Hypothalamus (tissue), 51 donors: ENCODE results near the gene SH3PXD2A.

Experiments used
- DNase-seq, 51 donors: peaks; one replicate each; lab custom pipeline; 2025; lab: John Stamatoyannopoulos, UW

SH3PXD2A gene

DNA sequence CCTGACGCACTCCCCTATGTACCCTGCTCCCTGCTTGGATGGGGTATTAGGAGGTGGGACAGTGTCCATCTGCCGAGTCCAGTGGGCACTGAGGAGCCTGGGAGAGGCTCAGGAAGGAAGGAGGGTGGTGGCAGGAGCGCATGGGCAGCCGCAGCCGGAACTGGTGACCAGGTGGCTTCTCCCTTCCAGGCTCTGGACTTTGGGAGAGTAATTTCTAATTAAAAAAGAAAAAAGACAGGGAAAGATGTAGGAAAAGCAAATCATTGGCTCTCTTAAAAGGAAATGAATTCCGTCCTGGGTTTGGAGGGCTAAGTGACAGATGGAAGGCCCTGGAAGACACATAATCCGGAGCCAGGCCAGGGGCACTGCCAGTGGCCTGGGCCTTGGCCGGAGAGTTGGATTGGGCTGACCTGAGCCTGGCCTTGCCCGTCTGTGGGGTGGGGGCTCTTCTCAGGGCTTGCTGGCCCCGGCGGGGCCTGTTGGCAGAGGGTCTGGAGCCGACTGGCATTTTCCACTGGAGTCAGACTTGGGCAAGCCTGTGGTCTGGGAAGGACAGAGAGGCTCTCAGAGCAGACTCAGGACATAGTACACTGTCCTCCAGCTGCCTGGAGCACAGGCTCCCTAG lies 298.9 kb downstream of the SH3PXD2A start:
- DNase-seq = peak in 1 of 51 donors; percentile 30

DNA sequence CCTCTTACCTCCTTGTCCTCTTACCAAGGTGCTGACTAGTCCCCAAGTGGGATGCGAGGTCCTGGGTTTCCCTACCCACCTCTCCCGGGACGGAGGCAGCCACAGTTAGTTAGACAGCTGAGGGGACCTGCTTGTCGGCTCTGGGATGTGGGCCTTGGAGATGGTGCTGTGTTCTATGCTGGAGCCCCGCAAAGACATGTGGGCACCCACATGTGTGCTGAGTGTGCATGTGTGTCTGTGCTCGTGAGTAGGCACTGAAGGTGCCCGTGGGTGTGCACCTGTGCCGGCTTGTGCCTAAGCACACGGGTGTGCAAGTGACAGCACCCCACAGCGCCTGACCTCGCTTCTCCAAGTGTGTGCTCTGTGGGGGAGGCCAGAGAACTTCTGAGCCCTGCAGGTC lies 299.7 kb downstream of the SH3PXD2A start:
- peak in 2 of 51 donors; percentile 22 to 44 for DNase-seq

DNA sequence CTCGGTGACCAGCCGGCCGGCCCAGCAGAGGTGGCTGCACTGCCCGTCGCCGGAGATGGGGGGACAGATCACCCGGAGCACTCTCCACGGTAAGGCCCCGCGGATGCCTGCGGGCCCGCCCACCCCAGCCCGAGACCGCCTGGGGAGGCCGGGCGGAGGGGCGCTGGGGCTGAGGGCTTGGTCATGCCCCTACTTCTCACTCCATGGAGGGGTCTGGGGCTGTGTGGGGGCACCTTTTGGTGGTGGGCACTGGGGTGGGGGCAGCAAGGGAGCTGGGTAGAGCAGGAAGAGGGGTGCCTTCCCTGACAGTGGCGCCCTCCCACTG lies 300.1 kb downstream of the SH3PXD2A start:
- DNase-seq = no peak

DNA sequence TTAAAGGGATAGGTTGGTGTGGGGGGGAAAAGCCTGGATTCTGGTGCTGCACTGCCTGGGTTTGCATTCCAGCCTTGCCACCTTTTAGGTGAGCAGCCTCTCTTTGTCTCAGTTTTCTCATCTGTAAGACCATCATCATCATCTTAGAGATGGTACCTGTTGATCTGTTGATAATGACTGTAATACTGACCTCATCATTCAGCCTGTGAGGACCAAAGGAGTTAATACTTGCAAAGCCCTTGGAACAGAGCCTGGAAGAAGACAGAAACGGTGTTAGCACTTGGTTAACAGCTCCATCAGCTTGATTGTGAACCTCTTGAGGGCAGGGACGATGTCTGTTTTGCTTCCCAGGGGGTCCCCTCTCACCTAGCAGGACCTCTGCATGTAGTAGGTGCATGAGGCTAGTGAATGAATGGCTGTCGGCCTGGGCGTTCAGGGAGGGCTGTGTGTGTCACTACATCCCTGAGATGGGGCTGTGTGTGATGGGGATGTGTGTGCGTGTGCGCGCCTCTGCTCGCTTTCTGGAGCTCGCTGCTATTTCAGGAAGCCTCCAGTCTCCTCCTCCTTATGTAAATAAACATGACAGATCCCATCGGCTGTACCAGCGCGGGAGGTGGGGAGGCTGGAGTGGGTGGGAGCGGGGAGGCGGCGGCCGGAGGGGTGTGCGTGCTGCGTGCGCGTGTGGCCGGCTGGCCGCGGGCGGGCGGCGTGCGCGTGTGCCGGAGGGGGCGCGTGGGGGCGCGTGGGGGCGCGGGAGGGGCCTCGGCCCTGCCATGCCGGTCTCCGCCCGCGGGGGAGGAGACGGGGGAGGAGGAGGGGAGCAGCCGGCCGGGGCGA lies 300.7 kb downstream of the SH3PXD2A start:
- DNase-seq = peak in 22 of 51 donors; percentile 8 to 58 (median 30)

DNA sequence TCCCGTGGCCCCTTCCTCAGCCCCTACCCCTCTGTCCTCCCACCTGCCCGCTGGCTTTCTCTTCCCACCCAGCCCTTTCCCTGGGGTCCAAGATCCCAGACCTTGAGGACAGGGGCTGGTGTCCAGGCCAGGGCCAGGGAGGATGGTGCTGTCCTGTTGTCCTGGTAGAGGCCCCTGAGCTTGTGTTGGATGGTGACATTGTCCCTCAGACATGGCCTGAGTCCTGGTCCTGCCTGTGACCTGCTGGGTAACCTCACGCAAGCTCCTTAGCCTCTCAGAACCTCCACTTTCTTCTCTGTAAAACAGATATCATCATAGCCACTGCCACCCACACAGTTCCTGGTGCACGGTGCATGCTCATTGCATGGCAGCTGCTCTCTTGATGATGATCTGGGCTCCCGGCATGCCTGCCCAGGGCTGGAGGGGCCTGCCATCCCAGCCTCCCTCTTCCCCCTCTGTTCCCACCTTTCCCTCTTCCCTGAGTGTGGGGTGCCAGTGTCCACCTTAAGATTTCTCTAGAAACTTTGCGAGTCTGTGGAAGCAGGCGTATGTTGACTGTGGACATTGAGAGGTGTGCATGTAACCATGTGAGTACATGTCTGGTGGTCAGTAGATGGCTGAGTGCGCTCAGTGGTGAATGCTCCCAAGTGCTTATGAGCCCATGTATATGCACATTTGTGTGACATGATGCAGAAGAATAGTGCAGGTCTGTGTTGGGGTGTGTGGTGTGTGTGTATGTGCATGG lies 301.5 kb downstream of the SH3PXD2A start:
- peak in 1 of 51 donors; percentile 26 for DNase-seq

DNA sequence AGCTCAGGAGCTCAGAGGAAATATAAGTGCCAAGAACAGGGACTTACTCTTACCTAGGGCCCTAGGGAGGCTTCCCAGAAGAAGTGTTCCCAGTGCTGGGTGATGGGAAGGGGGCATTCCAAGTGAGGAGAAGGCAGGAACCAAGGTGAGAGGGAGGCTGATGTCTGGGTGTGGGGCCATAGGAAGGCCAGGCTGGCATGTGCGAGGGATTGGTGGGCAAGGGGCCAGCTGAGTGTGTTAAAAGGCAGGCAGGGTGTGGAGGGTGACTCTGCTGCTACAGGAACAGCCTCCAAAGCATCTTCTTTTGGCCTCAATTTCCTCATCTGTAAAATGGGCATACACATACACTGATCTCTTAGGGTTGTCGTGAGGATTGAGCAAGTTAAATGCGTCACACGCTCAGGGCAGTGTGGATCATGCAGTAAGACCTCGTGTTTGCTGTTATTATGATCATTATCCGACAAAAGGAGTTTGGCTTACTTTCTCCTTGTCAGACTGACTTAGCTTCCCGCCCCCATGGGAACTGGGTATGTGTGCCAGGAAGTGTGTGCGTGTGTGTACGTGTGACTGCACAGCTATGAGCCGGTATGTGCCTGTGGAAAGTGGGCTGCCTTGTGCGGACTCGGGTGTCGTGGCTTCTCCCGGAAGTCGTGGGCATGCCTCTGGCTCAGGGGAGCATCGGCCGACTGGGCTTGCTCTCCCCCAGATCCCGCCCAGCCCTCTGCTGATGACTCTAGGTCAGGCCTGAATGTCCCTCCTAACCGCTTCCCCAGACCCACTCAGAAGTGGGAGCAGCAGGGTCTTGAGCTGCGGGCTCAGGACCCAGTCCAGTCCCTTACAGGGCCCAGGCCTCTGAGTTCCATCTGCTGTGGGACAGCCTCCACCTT lies 302.3 kb downstream of the SH3PXD2A start:
- peak in 1 of 51 donors; percentile 48 for DNase-seq

DNA sequence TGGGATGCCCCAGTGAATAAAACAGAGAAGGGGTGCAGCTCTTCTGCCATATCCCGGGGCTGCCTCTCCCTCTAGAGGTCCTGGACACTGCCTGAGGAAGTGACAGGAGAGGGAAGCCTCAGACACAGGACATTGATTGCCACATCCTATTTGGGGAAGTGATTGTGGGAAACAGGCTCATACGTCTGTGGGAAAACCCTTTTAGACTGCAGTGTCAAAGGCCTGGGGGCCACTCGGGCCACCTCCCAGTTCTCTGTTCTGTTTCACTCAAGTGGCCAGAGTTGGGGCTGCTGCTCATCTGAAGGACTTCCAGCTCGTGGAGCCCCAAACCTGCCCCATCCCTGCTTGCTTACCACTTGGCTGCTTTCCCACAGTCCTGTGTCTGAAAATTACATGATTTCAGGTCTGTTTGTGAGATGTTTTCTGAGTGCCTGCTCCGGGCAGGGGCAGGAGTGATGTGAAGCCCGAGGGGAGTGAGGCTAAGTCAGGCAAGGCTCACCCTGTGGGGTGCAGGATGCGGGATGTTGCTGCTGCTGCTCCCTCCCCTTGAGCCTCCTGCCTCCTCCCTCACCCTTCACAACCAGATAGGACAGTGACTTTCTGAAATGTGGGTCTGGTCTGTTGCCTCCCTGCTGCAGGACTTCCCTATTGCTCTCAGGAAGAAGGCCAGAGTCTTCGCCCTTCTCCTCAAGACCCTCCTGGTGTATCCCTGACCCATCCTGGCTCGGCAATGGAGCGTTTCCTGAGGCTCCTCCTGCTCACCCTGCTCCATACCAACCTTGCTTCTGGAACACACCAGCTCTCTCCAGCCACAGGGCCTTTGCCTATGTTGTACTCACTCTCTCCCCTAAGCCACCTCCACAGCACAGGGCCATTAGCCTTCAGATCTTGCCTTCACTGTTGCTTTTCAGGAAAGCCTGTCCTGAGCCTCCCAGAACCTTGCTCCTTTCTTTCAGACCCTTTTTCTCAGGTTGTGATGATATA lies 303.5 kb downstream of the SH3PXD2A start:
- no peak for DNase-seq

DNA sequence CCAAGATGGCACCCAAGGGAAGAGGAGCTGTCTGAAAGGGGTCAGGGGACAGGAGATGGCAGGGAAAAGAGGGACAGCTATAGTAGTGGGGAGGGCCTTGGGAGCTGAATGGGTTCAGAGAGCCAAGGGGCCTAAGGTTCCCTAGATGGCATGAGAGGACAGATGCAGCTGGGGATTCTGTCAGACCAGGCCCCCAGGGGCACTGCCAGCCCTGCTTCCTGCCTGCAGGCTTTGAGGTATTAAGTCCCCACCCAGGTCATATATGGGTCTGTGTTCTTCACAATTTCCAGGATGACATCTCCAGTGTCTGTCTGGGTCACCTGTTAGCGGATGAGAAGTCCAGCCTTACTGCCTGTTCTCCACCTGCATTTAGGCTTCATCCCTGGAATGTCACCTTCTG lies 305.1 kb downstream of the SH3PXD2A start:
- no peak for DNase-seq

DNA sequence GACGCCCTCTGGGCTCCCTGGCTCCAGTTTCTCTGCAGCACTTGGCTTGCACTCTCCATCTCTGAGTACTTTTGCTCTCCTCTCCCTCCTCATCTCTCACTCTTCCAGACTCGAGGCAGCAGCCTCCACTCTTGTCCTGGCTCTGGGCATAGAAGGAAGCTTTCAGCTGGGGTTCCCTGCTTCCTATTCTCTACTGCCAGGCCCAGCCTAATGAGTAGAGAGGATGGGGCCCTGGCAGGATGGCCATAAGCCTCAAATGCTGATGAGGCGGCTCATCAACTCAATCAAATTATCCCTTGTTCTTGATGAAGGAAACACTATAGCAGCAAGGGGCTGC lies 306.1 kb downstream of the SH3PXD2A start:
- no peak for DNase-seq

DNA sequence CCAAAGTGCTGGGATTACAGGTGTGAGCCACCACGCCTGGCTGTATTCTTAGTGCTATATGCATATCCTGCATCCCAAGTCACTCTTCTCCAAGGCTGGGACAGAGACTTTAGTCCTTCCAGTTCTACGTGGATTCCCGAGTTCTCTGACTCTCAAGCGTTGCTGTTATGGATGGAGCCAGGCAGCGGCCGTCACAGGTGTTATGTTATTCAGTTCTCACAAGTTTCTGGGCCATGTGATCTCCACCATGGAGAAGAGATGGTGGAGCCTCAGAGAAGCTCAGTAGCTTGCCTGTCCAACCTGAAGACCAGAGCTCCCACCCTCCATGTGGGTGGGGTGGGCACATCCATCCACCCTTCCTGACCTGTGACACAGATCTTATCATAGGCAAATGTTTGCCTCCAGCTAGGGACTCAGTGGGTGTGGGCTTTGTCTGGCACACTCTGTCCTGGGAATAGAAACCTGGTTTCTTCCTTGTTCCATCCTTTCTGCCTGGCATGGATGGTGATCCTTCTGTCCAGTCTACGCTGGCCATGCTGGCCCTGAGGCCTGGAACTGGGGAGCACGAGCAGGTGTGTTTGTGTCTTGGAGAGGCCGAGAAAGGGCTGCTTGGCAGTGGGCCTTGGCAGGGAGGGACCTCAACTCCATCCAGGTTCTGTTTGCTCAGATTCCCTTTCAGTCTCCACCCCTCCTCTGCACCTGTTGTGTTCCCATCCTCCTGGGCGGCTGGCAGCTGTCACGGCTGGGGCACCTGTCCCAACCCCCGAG lies 306.6 kb downstream of the SH3PXD2A start:
- no peak for DNase-seq

DNA sequence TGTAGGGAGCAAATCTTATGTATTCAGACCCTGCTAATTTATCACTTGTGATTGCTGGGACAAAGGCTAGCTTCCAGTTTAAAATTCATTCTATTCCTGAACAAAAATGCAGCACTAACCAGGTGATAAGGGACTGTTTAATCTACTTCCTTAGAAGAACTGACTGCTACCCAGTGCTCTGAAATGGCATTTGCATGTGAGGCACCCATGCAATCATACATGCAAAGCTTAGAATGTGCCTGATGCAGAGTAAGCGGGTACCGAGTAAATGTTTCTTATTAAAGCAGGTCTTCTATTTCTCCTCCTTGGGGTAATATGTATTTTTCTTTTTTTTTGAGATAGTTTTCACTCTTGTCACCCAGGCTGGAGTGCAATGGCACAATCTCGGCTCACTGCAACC lies 307.4 kb downstream of the SH3PXD2A start:
- no peak for DNase-seq

DNA sequence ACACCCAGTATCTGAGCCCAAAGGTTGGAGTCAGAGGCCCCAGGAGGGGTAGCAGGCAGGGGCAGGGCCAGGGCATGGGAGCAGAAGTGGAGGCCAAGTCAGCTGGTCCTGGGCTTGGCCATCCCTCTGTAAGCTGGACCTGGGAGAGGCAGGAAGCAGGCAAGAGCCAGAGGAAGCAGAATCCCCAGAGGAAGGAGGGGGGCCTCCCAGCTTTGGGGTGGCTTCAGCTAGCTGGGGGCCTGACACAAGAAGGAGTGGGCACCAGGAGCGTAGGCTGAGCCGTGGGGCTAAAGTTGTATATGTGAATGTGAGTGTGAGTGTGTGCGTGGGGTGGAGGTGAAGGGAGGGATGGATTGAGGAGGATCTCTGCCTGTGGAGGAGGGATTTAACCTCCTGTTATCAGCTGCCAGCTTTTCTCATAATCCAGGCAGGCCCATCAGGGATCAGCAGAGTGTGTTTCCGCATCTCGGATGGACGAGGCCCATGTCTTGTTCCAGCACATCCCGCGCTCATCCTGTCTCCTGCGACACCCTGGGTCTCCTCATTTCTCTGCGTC lies 307.9 kb downstream of the SH3PXD2A start:
- no peak for DNase-seq

DNA sequence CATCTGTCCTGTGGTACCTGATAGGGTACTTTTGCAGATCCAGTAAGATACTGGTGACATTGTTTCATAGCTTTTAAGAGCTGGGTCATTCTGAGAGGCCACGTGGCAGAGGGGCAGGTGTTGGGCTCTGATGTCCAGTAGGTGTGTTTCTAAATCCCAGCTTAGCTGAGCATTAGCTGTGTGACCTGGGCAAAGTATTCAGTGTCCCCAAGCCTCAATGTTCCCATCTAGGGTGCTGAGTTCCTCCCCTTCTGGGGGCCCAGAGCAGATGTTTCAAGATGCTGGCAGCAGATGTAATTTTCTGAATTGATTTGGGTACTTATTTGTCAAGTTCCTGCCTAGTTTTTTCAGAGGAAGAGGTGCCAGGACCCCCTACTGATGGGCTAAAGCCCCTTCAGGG lies 309.0 kb downstream of the SH3PXD2A start:
- no peak for DNase-seq

DNA sequence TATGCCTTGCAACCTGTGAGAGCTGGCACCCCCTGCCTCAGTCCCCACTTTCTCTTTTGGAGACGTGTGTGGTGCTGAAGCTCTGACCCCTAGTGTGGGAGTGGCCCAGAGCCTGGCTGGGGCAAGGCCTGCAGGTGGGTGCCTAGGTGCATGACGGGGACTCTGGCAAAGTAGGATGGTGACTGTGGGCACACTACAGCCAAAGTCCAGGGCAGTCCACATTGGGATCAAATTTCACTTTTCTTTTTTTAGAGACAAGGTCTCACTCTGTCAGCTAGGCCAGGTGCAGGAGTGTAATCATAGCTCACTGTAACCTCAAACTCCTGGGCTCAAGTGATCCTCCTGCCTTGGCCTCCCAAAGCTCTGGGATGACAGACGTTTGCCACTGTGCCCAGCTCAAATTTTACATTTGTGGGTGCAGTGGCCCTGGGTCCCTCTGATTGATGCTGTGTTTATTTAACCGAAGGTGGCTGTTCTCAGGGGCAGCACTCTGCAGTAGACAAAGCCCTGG lies 309.6 kb downstream of the SH3PXD2A start:
- no peak for DNase-seq

DNA sequence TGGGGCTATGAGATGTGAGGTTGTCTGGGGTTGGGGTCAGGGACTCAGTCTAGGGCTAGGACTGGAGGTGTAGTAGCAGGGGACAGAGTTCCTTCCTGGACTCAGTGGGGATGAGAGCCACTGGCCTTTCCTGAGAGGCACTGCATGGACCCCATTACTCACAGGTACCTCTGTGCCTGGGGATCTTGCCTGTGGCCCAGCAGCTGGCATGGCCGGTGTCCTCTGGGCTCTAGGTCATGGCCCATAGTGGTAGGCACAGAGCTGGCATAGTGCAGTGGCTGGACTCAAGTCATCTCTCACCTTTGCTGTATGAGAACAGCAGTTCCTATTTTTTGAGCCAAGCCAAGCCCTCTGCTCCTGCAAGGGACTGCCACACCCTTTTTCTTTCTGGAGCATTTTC lies 310.0 kb downstream of the SH3PXD2A start:
- no peak for DNase-seq

DNA sequence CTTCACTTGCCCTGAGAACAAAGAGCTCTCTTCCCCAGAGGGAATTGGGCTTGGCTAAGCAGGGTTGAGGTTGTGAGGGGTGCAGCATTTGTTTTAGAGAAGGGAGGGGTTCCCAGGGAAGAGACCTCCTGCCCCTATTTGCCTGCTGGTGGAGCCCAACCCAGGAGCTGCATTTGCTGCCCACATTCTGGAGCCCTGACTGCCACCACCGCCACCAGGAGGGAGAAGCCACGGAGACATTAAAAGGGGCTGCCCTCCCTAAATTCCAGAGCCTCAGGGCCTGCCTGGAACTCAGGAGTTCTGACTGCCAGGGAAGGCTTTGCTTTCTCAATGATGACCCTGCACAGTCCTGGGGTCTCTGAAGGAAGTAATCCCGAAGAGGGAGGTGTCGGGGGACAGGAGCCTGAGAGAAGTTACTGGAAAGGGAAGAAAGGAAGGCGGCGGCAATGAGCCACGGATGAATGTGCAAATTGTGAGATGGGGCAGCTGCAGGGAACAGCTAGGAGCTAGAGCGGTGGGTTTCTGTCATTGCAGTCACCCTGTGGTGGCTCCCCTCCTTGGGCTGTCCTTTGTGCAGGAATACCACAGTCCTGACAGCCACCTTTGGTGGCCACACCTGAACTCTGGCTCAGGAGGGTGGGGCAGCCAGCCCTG lies 310.6 kb downstream of the SH3PXD2A start:
- DNase-seq = no peak
